H1 (cell line): ENCODE measurements around the gene ZDHHC5. TPM values are rescaled to one million over a fixed set of nuclear protein-coding genes. Genes with fewer than 3 reads are reported as not detected.
A peak's percentile ranks its signal among the peaks of the same experiment; 100 is the strongest.

Experiments used
- EGR1 ChIP-seq: IDR thresholded peaks from 2 replicates; pipeline ENCODE4 v1.6.1; 2011; ENCODE audit warnings: low read depth, low read length, borderline replicate concordance
- EP300 ChIP-seq, 2 experiments: IDR thresholded peaks; 1 replicate in 1 of 2; 2 replicates in 1 of 2; pipeline ENCODE4 v1.6.1; 2011 to 2012; ENCODE audit warnings: low read depth in 2 of 2, low read length in 2 of 2, mild to moderate bottlenecking in 2 of 2, borderline replicate concordance in 1 of 2, inconsistent platforms in 1 of 2, moderate library complexity in 1 of 2
- EZH2 ChIP-seq: fragments of 200-600 bp; sonication (generic); IDR thresholded peaks from 2 replicates; pipeline ENCODE4 v1.7.1; 2012; ENCODE audit warnings: low read depth, mild to moderate bottlenecking, moderate library complexity, low read length, inconsistent platforms; ENCODE audit not compliant: severe bottlenecking
- JUND ChIP-seq: IDR thresholded peaks from 2 replicates; pipeline ENCODE4 v1.6.1; 2011; ENCODE audit warnings: mild to moderate bottlenecking, improper control_type of control experiment, low read length
- KDM4A ChIP-seq: IDR thresholded peaks from one replicate; pipeline ENCODE4 v1.7.1; 2012; ENCODE audit warnings: low read depth, mild to moderate bottlenecking, moderate library complexity, low read length, inconsistent platforms; ENCODE audit not compliant: severe bottlenecking
- NRF1 ChIP-seq: IDR thresholded peaks from 2 replicates; pipeline ENCODE4 v1.6.1; 2011; ENCODE audit warnings: mild to moderate bottlenecking, low read depth, low read length, improper control_type of control experiment
- RAD21 ChIP-seq, 2 experiments: IDR thresholded peaks in 1 of 2; conservative IDR thresholded peaks in 1 of 2; 2 replicates each; pipeline ENCODE4 v1.6.1; 2011; ENCODE audit warnings: low read depth in 2 of 2, low read length in 2 of 2, improper control_type of control experiment in 1 of 2, inconsistent platforms in 1 of 2, mild to moderate bottlenecking in 1 of 2, moderate library complexity in 1 of 2
- SAP30 ChIP-seq: fragments of 300-600 bp; sonication (generic); IDR thresholded peaks from 2 replicates; pipeline ENCODE4 v1.7.1; 2012; ENCODE audit warnings: low read length, moderate library complexity, mild to moderate bottlenecking, inconsistent platforms; ENCODE audit not compliant: insufficient read depth, insufficient replicate concordance
- SIN3A ChIP-seq, 2 experiments: IDR thresholded peaks in 1 of 2; conservative IDR thresholded peaks in 1 of 2; 2 replicates each; pipeline ENCODE4 v1.6.1; 2011 to 2012; ENCODE audit warnings: low read length in 2 of 2, improper control_type of control experiment in 1 of 2, low read depth in 1 of 2, mild to moderate bottlenecking in 1 of 2
- SIRT6 ChIP-seq: IDR thresholded peaks from one replicate; pipeline ENCODE4 v1.7.1; 2012; ENCODE audit warnings: low read length, inconsistent platforms
- TAF7 ChIP-seq: optimal IDR thresholded peaks from 2 replicates; pipeline ENCODE3; 2011; ENCODE audit warnings: low read depth, mild to moderate bottlenecking, inconsistent platforms, low read length, moderate library complexity, borderline replicate concordance
- polyA plus RNA-seq, 7 experiments: library from polyadenylated mRNA; depleted of rRNA in 3 of 7; stranded (reverse) in 5 of 7; unstranded in 2 of 7; fragments of >200 nt in 5 of 7; fragments of 200-250 nt in 2 of 7; gene quantifications; 1 replicate in 5 of 7; 2 replicates in 1 of 7; 4 replicates in 1 of 7; pipeline versions ENCODE4 v1.2.1 to v1.2.3, GENCODE V29; 2011 to 2013; ENCODE audit warnings: missing spikeins in 2 of 7, mixed read lengths in 2 of 7
- total RNA-seq: library from RNA; stranded (reverse); fragmentation: NEBNext Ultra II Directional; extraction: Animal tissue kit (Norgen Biotek cat#: 25700); gene quantifications from 2 replicates; pipeline ENCODE4 v1.2.1, GENCODE V29; 2021
- TF ChIP-seq, protein P1 (sequence below): IDR thresholded peaks from 2 replicates; pipeline ENCODE4 v1.6.1; 2011; ENCODE audit warnings: low read depth, mild to moderate bottlenecking, low read length; ENCODE audit not compliant: insufficient read depth
- TF ChIP-seq, protein P2 (sequence below), 3 experiments: IDR thresholded peaks; 1 replicate in 2 of 3; 2 replicates in 1 of 3; pipeline versions ENCODE4 v1.5.1 to v1.6.1; 2011; ENCODE audit warnings: low read length in 3 of 3, mild to moderate bottlenecking in 3 of 3, inconsistent platforms in 2 of 3, low read depth in 1 of 3, moderate library complexity in 1 of 3; ENCODE audit not compliant: insufficient read depth in 1 of 3; ENCODE audit errors: control extremely low read depth in 1 of 3
- TF ChIP-seq, protein P3 (sequence below): IDR thresholded peaks from 2 replicates; pipeline ENCODE4 v1.6.1; 2012; ENCODE audit warnings: inconsistent platforms
- TF ChIP-seq, protein P4 (sequence below): IDR thresholded peaks from 2 replicates; pipeline ENCODE4 v1.6.1; 2011; ENCODE audit warnings: low read length, improper control_type of control experiment

ZDHHC5 gene
- total and polyA plus RNA-seq, 2 of the 8 experiments (the other 6 are each of a cell fraction or from before 2014, with no cell fraction given) = 40.0 to 56.3 TPM

DNA sequence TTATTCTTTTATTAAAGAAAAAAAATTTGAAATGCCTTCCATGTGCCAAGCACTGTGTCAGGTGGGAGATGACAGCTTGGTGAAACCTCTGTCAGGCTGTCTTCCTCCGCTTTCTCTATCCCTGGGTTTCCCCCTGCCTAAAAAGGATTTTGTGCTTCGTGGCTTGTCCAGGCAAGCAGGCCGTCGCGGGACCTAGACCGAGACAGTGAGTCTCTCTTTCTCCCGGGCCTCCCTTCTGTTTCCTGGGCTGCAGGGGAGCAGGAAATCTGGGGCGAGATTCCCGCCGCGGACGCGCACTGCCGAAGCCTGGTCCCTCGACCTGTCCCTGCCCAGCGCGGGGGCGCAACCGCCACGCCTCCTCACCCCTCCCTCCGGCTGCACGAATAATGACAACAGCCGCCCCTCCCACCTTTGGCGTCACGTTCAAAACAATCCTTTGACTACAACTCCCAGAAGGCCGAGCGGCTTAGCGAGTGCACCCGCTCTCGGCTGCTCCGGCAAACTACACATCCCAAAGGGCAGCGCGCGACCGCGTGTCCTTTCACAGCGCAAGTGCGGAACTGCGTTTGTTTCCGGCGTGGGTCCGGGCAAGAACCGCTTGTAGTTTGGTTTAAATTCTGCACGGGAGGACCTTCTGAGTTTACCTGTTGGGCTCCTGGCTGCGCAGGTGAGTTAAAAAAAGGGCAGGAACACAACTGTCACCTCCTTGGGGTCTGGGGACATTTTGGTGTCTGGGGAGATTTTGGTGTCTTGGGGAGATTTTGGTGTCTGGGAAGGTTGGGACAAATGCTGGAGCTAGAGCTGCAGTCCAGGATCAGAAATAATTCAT, 10.5 kb upstream of the ZDHHC5 start, which contains the start of gene CLP1 (continued):
- TF ChIP-seq, protein P1, sequence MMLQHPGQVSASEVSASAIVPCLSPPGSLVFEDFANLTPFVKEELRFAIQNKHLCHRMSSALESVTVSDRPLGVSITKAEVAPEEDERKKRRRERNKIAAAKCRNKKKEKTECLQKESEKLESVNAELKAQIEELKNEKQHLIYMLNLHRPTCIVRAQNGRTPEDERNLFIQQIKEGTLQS = no peak
- TF ChIP-seq SIRT6 (no peak), EGR1 (peak; percentile 95), RAD21 (IDR thresholded peaks at IDR 0.05 in 1 of 2, conservative IDR thresholded peaks at IDR 0.05 in 1 of 2; ENCODE audit: low read depth in 2 of 2, low read length in 2 of 2) (0 out of 4 replicates have a peak, but pooled peaks of 1 of the 2 experiments have one; percentile 3), JUND (peak; percentile 17; the same call in 1 of the 2 replicates), KDM4A (peak; percentile 96), SIN3A (conservative IDR thresholded peaks at IDR 0.05 in 1 of 2, IDR thresholded peaks at IDR 0.05 in 1 of 2; ENCODE audit: low read depth in 1 of 2, low read length in 2 of 2) (peak; percentile 65 to 98; a peak in 3 of 4 replicates), TAF7 (peak; percentile 36), EP300 (IDR thresholded peaks at IDR 0.05; ENCODE audit: borderline replicate concordance in 1 of 2, low read depth in 2 of 2, low read length in 2 of 2) (no peak), NRF1 (peak; percentile 28; the same call in 1 of the 2 replicates), EZH2 (no peak), SAP30 (peak; percentile 96)
- TF ChIP-seq, protein P2, sequence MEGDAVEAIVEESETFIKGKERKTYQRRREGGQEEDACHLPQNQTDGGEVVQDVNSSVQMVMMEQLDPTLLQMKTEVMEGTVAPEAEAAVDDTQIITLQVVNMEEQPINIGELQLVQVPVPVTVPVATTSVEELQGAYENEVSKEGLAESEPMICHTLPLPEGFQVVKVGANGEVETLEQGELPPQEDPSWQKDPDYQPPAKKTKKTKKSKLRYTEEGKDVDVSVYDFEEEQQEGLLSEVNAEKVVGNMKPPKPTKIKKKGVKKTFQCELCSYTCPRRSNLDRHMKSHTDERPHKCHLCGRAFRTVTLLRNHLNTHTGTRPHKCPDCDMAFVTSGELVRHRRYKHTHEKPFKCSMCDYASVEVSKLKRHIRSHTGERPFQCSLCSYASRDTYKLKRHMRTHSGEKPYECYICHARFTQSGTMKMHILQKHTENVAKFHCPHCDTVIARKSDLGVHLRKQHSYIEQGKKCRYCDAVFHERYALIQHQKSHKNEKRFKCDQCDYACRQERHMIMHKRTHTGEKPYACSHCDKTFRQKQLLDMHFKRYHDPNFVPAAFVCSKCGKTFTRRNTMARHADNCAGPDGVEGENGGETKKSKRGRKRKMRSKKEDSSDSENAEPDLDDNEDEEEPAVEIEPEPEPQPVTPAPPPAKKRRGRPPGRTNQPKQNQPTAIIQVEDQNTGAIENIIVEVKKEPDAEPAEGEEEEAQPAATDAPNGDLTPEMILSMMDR (IDR thresholded peaks at IDR 0.05; ENCODE audit: control extremely low read depth in 1 of 3, insufficient read depth in 1 of 3, low read depth in 1 of 3, low read length in 3 of 3) = no peak
- TF ChIP-seq, protein P3, sequence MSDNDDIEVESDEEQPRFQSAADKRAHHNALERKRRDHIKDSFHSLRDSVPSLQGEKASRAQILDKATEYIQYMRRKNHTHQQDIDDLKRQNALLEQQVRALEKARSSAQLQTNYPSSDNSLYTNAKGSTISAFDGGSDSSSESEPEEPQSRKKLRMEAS = peak; percentile 93
- TF ChIP-seq, protein P4, sequence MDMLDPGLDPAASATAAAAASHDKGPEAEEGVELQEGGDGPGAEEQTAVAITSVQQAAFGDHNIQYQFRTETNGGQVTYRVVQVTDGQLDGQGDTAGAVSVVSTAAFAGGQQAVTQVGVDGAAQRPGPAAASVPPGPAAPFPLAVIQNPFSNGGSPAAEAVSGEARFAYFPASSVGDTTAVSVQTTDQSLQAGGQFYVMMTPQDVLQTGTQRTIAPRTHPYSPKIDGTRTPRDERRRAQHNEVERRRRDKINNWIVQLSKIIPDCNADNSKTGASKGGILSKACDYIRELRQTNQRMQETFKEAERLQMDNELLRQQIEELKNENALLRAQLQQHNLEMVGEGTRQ = peak; percentile 35
